Right atrium auricular region (tissue), 2 donors: ENCODE measurements around the gene SPSB1. TPM values are rescaled to one million over a fixed set of nuclear protein-coding genes. Genes with fewer than 3 reads are reported as not detected.
A peak's percentile ranks its signal among the peaks of the same experiment; 100 is the strongest.
"Not testable (repeated sequence)": the region's sequence is repeated elsewhere in the genome, so short reads cannot be mapped to it uniquely, and the experiment has no call there.

ENCODE experiments used
- DNase-seq: peaks from one replicate; pipeline ENCODE4 v3.0.0-alpha.2; 2019; ENCODE audit warnings: low spot score
- H3K27ac ChIP-seq, 2 donors: fragments of 200-600 bp; sonication (generic); 1 replicate in 1 of 2; 2 replicates in 1 of 2; pipeline ENCODE4 v1.5.1; 2016 to 2019
- H3K27me3 ChIP-seq, 2 donors: fragments of 200-600 bp; sonication (generic); one replicate each; pipeline versions ENCODE4 v1.5.1 to v1.6.0; 2017 to 2019
- H3K36me3 ChIP-seq: fragments of 200-600 bp; sonication (generic); one replicate; pipeline ENCODE4 v1.5.1; 2016
- H3K4me1 ChIP-seq, 2 donors: fragments of 200-600 bp; sonication (generic); one replicate each; pipeline versions ENCODE4 v1.5.1 to v1.6.0; 2017 to 2019
- H3K4me3 ChIP-seq, 2 donors: fragments of 200-600 bp; sonication (generic); 1 replicate in 1 of 2; 2 replicates in 1 of 2; pipeline ENCODE4 v1.5.1; 2017 to 2019; ENCODE audit warnings: mild to moderate bottlenecking in 1 of 2, moderate library complexity in 1 of 2
- H3K9me3 ChIP-seq, 2 donors: fragments of 200-600 bp; sonication (generic); one replicate each; pipeline ENCODE4 v1.5.1; 2019
- total RNA-seq, 2 donors: library from RNA; depleted of rRNA; stranded (reverse); fragments of >200 nt; gene quantifications; one replicate each; pipeline ENCODE4 v1.1.0, GENCODE V29; 2016
- TF ChIP-seq, protein P1 (sequence below), 2 donors: fragments of 200-600 bp; sonication (generic); IDR thresholded peaks; one replicate each; pipeline ENCODE4 v1.5.1; 2019; ENCODE audit warnings: antibody characterized with exemption in 2 of 2

Gene SPSB1
- total RNA-seq, 2 donors from 2014 or later = 20.1 to 20.8 TPM

DNA sequence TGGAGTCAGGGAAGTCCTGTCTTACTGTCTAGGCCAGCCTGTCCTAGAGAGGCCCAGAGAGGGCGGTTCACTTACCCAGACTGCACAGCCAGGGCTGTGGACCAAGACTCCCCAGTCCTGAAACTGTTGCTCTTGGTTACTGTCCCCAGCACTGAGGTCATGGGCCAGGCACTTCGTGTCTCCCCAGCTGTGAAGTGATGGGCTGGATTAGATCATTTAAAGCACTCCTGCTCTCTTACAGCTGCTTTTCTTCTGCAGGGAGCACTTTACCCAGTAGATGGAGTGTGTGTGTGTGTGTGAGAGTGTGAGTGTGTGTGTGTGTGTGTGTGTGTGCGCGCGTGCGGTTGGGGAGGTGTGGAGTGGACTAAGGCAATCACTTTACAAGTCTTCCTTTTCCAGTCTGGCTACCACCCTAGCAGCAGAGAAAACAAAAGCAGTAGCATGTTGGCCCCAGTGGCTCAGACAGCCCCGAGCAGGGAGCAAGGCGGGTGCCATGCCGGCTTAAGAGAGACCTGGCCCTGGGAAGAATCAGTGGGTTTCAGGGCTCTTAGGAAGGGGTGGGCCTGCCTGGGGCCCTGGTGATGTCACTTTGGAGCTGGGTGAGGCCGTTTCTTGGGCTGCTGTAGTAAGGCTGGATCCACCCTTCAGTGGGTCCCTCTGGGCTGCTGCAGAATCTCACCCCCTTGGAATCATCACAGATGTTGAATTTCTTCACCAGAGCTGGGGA lies 2.4 kb downstream of the SPSB1 start:
- peak overlapping the region; percentile 88 to 90 for H3K27ac ChIP-seq
- H3K27me3 ChIP-seq = no peaks in the 10 kb centered on the region
- H3K4me3 ChIP-seq = peak overlapping the region; percentile 94 to 95
- TF ChIP-seq, protein P1, sequence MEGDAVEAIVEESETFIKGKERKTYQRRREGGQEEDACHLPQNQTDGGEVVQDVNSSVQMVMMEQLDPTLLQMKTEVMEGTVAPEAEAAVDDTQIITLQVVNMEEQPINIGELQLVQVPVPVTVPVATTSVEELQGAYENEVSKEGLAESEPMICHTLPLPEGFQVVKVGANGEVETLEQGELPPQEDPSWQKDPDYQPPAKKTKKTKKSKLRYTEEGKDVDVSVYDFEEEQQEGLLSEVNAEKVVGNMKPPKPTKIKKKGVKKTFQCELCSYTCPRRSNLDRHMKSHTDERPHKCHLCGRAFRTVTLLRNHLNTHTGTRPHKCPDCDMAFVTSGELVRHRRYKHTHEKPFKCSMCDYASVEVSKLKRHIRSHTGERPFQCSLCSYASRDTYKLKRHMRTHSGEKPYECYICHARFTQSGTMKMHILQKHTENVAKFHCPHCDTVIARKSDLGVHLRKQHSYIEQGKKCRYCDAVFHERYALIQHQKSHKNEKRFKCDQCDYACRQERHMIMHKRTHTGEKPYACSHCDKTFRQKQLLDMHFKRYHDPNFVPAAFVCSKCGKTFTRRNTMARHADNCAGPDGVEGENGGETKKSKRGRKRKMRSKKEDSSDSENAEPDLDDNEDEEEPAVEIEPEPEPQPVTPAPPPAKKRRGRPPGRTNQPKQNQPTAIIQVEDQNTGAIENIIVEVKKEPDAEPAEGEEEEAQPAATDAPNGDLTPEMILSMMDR (IDR thresholded peaks at IDR 0.05) = no peak
- peaks cover 0 to 59% of the 10 kb centered on the region in 2 donors for H3K4me1 ChIP-seq
- DNase-seq = no peak
- no peaks in the 10 kb centered on the region for H3K9me3 ChIP-seq
- H3K36me3 ChIP-seq = no peaks in the 10 kb centered on the region

DNA sequence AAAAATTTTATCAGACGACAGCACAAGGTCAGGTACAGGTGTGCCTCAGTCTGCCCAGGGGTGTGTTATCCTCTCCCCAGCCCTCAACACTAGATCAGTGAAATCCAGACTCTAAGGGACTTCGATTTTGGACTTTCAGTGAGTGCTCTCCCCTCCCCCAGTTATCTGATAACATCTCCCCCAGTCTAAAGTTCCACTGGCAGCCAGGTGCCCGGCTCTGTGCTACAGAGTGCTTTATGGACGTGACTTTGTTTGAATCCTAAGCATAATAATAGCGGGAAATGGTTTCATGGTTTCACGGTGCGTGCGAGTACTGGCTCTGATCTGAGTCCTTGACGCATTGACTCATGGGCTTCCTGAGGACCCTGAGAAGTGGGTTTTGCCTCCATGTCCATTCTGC lies 3.2 kb downstream of the SPSB1 start:
- H3K4me3 ChIP-seq = no peak overlapping the region
- peaks cover 0 to 59% of the 10 kb centered on the region in 2 donors for H3K4me1 ChIP-seq
- peak overlapping the region in 1 of 2 donors; percentile 90 for H3K27ac ChIP-seq

DNA sequence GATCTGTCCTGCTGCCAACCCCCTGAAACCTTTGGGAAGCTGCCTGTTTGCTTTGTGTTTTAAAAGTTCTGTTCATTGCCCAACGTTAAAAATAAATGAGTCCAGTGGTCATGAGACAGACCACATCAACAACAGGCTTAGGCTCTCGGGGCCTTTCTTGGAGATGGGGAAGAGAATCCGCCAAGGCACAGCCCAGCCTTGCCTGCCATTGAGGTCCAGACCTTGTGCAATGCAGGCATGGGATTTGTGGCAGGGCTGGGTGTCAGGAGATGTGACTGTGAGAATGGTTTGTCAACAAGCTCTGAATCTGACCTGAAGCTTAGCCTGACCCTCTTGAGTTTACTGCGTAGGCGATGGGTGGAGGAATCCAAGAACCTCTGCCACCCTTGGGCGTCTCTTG lies 4.2 kb downstream of the SPSB1 start:
- Histone ChIP-seq H3K9me3 (no peaks in the 10 kb centered on the region), H3K27me3 (no peaks in the 10 kb centered on the region), H3K27ac (no peak overlapping the region), H3K4me3 (no peak overlapping the region), H3K36me3 (no peaks in the 10 kb centered on the region), H3K4me1 (peaks cover 0 to 53% of the 10 kb centered on the region in 2 donors)
- TF ChIP-seq, protein P1 (IDR thresholded peaks at IDR 0.05) = no peak
- DNase-seq = peak; percentile 78

More for the DNA sequence above, 3.2 kb downstream of the SPSB1 start:
- DNase-seq = no peak
- Histone ChIP-seq H3K36me3 (no peaks in the 10 kb centered on the region), H3K9me3 (no peaks in the 10 kb centered on the region), H3K27me3 (no peaks in the 10 kb centered on the region)
- TF ChIP-seq, protein P1 (IDR thresholded peaks at IDR 0.05) = no peak

DNA sequence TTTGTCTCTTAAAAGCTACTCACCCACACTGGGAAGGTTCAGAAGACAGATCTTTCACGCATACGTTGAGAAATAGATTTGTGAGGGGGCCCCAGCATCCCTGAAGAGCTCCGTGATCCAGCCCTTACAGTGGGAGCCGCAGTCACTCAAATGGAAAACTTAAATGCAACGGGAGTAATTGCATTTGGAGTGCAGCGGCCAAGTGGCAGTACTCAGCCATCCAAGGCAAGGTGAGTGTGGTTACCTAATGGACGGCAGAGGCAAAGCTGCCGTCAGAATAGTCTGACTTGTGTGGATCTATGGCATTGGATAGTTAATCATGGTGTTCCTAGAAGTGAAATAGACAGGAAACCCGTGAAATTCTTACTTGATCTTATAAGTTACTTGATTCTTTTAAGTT lies 5.1 kb downstream of the SPSB1 start:
- no peaks in the 10 kb centered on the region for H3K27me3 ChIP-seq
- peaks cover 0 to 57% of the 10 kb centered on the region in 2 donors for H3K4me1 ChIP-seq
- no peak for DNase-seq
- no peaks in the 10 kb centered on the region for H3K36me3 ChIP-seq
- TF ChIP-seq, protein P1 (IDR thresholded peaks at IDR 0.05) = no peak
- H3K4me3 ChIP-seq = no peak overlapping the region
- H3K27ac ChIP-seq = no peak overlapping the region
- no peaks in the 10 kb centered on the region for H3K9me3 ChIP-seq

DNA sequence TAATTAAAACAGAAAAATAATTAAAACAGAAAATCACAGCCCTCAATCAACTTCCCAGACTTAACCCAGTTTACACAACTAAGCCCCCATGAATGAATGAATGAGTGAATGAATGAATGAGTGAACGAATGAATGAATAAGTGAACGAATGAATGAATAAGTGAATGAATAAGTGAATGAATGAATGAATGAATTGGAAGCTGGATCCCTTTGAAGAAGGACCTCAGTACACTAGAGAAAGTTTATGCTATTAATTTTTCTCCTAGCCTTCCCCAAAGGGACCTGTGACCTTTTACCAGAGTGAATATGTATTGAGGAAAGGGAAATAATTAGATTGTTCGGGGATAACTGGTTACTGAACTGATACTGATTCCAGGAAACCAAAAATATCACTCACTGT lies 5.6 kb downstream of the SPSB1 start:
- no peak overlapping the region for H3K4me3 ChIP-seq
- TF ChIP-seq, protein P1 (IDR thresholded peaks at IDR 0.05) = no peak
- no peaks in the 10 kb centered on the region for H3K36me3 ChIP-seq
- H3K9me3 ChIP-seq = no peaks in the 10 kb centered on the region
- H3K4me1 ChIP-seq = peaks cover 0 to 62% of the 10 kb centered on the region in 2 donors
- no peak for DNase-seq
- H3K27me3 ChIP-seq = no peaks in the 10 kb centered on the region
- no peak overlapping the region for H3K27ac ChIP-seq

DNA sequence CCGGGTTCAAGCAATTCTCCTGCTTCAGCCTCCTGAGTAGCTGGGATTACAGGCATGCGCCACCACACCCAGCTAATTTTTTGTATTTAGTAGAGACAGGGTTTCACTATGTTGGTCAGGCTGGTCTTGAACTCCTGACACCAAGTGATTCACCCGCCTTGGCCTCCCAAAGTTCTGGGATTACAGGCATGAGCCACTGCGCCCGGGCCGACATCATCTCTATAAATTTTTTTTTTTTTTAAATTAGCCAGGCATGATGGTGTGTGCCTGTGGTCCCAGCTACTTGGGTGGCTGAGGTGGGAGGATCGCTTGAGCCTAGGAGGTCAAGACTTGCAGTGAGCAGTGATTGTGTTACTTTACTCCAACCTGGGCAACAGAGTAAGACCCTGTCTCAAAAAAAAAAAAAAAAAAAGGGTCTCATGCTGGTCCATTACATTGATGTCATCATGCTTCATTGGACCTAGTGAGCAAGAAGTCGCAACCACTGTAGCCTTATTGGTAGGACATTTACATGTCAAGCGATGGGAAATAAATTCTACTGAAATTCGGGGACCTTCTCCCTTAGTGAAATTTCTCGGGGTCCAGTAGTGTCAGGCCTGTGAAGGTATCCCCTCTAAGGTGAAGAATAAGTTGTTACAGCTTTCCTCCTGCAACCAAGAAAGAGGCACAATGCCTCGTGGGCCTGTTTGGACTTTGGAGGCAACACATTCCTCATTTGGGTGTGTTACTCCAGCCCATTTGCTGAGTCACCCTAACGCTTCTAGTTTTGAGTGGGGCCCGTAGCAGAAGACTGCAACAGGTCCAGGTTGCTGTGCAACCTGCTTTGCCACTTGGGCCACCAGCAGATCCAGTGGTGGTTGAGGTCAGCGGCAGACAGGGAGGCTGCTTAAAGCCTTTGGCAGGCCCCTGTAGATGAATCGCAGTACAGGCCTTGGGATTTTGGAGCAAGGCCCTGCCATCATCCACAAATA lies 7.2 kb downstream of the SPSB1 start:
- peak overlapping the region; percentile 18 to 20 for H3K27ac ChIP-seq
- not testable (repeated sequence) for H3K27me3 ChIP-seq, H3K4me3 ChIP-seq, H3K9me3 ChIP-seq, DNase-seq, H3K36me3 ChIP-seq
- peaks cover 0 to 68% of the 10 kb centered on the region in 2 donors for H3K4me1 ChIP-seq
